GM18511 (cell line): ENCODE data around the gene G6PC2.

Experiments used
- ATAC-seq: cut with Tn5 transposase; IDR thresholded peaks from one replicate; pipeline ENCODE4 v1.9.1; 2021; ENCODE audit warnings: mild to moderate bottlenecking, moderate library complexity; ENCODE audit not compliant: unreplicated experiment

The G6PC2 gene

DNA sequence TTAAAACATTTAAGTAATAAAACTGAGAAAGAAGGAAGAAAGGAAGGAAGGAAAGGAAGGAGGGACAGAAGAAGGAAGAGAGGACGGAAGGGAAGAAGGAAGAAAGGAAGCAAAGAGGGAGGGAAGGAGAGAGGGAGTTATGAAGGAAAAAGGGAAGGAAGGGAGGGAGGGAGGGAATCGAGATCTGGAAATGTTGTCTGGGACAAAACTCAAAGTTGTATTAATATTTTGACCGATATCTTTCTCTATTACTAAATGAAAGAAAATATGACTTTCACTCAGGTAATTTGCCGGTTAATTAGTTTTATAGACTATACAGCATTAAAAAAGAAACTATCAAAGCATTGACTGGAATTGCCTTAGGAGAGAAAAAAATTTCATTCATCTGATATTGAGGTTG, 44.4 kb downstream of the G6PC2 start:
- no peak for ATAC-seq

DNA sequence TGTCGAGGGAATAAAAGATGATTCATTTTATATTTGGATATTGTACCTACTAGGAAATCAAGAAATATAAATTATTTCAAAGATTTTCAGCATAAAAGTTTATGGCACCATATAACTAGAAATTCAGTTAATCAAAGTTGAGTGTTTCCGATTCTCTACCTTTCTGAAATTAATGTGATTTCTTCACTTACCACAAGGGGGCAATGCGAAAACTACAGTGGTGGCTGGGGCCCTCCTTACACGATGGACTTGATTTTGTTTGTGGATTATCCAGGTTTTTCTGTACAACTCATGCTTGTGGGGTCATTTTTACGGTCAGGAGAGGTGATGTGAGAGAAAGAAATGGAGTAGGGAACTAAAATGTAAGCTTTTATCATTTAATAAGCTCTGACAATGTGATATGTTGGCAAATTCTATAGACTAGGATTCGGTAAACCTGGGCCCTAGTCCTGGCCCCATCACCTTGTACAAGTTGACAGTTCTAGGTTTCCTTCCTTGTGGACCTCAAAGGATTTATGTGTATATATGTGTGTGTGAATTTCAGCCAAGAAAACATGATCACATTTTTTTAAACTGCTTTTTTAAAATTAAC, 47.6 kb downstream of the G6PC2 start:
- ATAC-seq: peak; percentile 62

GRCh38 chr2:168949324-168949723, 48.2 kb downstream of the G6PC2 start:
- no peak for ATAC-seq

GRCh38 chr2:168951871-168952270, 50.8 kb downstream of the G6PC2 start:
- no peak for ATAC-seq

DNA sequence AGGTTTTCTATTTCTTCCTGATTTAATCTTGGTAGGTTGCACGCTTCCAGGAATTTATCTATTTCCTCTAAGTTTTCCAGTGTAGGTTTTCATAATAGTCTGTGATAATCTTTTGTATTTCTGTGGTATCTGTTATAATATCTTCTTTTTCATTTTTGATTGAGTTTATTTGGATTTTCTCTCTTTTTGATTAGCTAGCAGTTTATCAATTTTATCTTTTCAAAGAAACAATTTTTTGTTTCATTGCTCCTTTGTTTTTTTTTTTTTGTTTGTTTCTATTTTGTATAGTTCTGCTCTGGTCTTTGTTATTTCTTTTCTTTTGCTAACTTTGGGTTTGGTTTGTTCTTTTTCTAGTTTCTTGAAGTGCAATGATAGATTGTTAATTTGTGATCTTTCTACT, 51.3 kb downstream of the G6PC2 start:
- ATAC-seq: no peak

GRCh38 chr2:168954256-168954655, 53.2 kb downstream of the G6PC2 start:
- no peak for ATAC-seq

DNA sequence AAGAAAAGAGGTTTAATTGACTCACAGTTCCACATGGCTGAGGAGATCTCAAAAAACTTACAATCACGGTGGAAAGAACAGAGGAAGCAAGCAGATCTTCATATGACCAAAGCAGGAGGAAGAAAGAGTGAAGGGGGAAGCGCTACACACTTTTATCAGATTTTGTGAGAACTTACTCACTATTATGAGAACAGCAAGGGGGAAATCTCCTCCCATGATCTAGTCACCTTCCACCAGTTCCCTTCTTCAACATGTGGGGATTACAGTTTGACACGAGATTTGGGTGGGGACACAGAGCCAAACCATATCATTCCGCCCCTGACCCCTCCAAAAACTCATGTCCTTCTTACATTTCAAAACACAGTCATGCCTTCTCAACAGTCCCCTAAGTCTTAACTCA, 54.2 kb downstream of the G6PC2 start:
- no peak for ATAC-seq

GRCh38 chr2:168956392-168956791, 55.3 kb downstream of the G6PC2 start:
- no peak for ATAC-seq
